ENCODE measurements around the gene AGBL5. TPM values are rescaled to one million over a fixed set of nuclear protein-coding genes. Genes with fewer than 3 reads are reported as not detected.

AGBL5 gene
- total RNA-seq, 2 donors from 2014 or later: 56.9 to 76.1 TPM

- Mint-ChIP-seq H3K27ac (no peak overlapping the region), H3K9me3 (no peaks in the 10 kb centered on the region), H3K4me1 (peaks cover 9% of the 10 kb centered on the region), H3K27me3 (ENCODE audit: insufficient read depth) (peaks cover 28% of the 10 kb centered on the region), H3K36me3 (ENCODE audit: low read depth) (no peaks in the 10 kb centered on the region), H3K4me3 (peak overlapping the region; percentile 58)
- Histone ChIP-seq H3K4me1 (ENCODE audit: control insufficient read depth, insufficient read depth, low read length) (no peaks in the 10 kb centered on the region), H3K9me3 (ENCODE audit: control insufficient read depth, low read length) (no peaks in the 10 kb centered on the region), H3K4me3 (ENCODE audit: low read length) (peak overlapping the region; percentile 81), H3K9ac (ENCODE audit: extremely low read depth, low read length, poor library complexity, severe bottlenecking) (peak overlapping the region; percentile 66), H3K36me3 (ENCODE audit: control insufficient read depth, insufficient read depth, low read length) (no peaks in the 10 kb centered on the region), H3K27ac (ENCODE audit: low read depth, low read length) (no peak overlapping the region), H3K27me3 (ENCODE audit: control insufficient read depth, insufficient read depth, low read length, poor library complexity, severe bottlenecking) (peaks cover 26% of the 10 kb centered on the region)
- TF ChIP-seq CTCF (conservative IDR thresholded peaks at IDR 0.05): peak; percentile 92
- DNase-seq: peak; percentile 99
- 0% methylated on average over 32 to 81 of the region's 81 CpGs for WGBS, 2 experiments (ENCODE audit: insufficient coverage in 1 of 2, insufficient read length in 1 of 2)
Measured at GRCh38 chr2:27086090-27086723, 34.7 kb downstream of the AGBL5 start.

- WGBS, 2 experiments (ENCODE audit: insufficient coverage in 1 of 2, insufficient read length in 1 of 2): 13 to 14% methylated on average over 29 to 54 of the region's 54 CpGs
- Histone ChIP-seq H3K4me1 (ENCODE audit: control insufficient read depth, insufficient read depth, low read length) (no peaks in the 10 kb centered on the region), H3K9ac (ENCODE audit: extremely low read depth, low read length, poor library complexity, severe bottlenecking) (peak within 1 kb of the TSS; percentile 66), H3K27ac (ENCODE audit: low read depth, low read length) (no peak within 1 kb of the TSS), H3K4me3 (ENCODE audit: low read length) (peak within 1 kb of the TSS; percentile 81), H3K9me3 (ENCODE audit: control insufficient read depth, low read length) (no peaks in the 10 kb centered on the region), H3K27me3 (ENCODE audit: control insufficient read depth, insufficient read depth, low read length, poor library complexity, severe bottlenecking) (peaks cover 26% of the 10 kb centered on the region), H3K36me3 (ENCODE audit: control insufficient read depth, insufficient read depth, low read length) (no peaks in the 10 kb centered on the region)
- Mint-ChIP-seq H3K9me3 (no peaks in the 10 kb centered on the region), H3K27me3 (ENCODE audit: insufficient read depth) (peaks cover 28% of the 10 kb centered on the region), H3K27ac (no peak within 1 kb of the TSS), H3K4me3 (peak within 1 kb of the TSS; percentile 58), H3K36me3 (ENCODE audit: low read depth) (no peaks in the 10 kb centered on the region), H3K4me1 (peaks cover 4% of the 10 kb centered on the region)
- DNase-seq: peak; percentile 84
- TF ChIP-seq CTCF (conservative IDR thresholded peaks at IDR 0.05): no peak
Measured at GRCh38 chr2:27086724-27087593, 35.5 kb downstream of the AGBL5 start, which contains the start of gene KHK. Gene KHK (plus strand): TSS chr2:27086772. CDS start chr2:27087260, 488 bp downstream.

GRCh38 chr2:27087823-27088410, 36.4 kb downstream of the AGBL5 start:
- Histone ChIP-seq H3K9ac (ENCODE audit: extremely low read depth, low read length, poor library complexity, severe bottlenecking) (no peak overlapping the region), H3K27ac (ENCODE audit: low read depth, low read length) (no peak overlapping the region), H3K27me3 (ENCODE audit: control insufficient read depth, insufficient read depth, low read length, poor library complexity, severe bottlenecking) (peaks cover 26% of the 10 kb centered on the region), H3K9me3 (ENCODE audit: control insufficient read depth, low read length) (no peaks in the 10 kb centered on the region), H3K36me3 (ENCODE audit: control insufficient read depth, insufficient read depth, low read length) (no peaks in the 10 kb centered on the region), H3K4me1 (ENCODE audit: control insufficient read depth, insufficient read depth, low read length) (no peaks in the 10 kb centered on the region), H3K4me3 (ENCODE audit: low read length) (no peak overlapping the region)
- no peaks in the 10 kb centered on the region for H3K9me3 Mint-ChIP-seq
- H3K4me1 Mint-ChIP-seq: peaks cover 4% of the 10 kb centered on the region
- H3K4me3 Mint-ChIP-seq: no peak overlapping the region
- TF ChIP-seq CTCF (conservative IDR thresholded peaks at IDR 0.05): no peak
- no peaks in the 10 kb centered on the region for H3K36me3 Mint-ChIP-seq (ENCODE audit: low read depth)
- DNase-seq: no peak
- no peak overlapping the region for H3K27ac Mint-ChIP-seq
- H3K27me3 Mint-ChIP-seq (ENCODE audit: insufficient read depth): peaks cover 28% of the 10 kb centered on the region
- 85 to 89% methylated on average over 3 to 5 of the region's 5 CpGs for WGBS, 2 experiments (ENCODE audit: insufficient coverage in 1 of 2, insufficient read length in 1 of 2)

All from endodermal cell (in vitro differentiated cells).